Stomach (tissue), 9 donors: ENCODE results near the gene ERCC6. TPM values are rescaled to one million over a fixed set of nuclear protein-coding genes. Genes with fewer than 3 reads are reported as not detected.
A peak's percentile ranks its signal among the peaks of the same experiment; 100 is the strongest.

Experiments
- DNase-seq, 2 donors: peaks; one replicate each; pipeline versions ENCODE4 v3.0.0 to v3.0.0-alpha.2; 2013 to 2019
- H3K27ac ChIP-seq, 5 donors: fragments of 200-600 bp in 4 of 5; sonication (generic) in 4 of 5; one replicate each; pipeline ENCODE4 v1.5.1; 2013 to 2019; ENCODE audit warnings: mild to moderate bottlenecking in 1 of 5, moderate library complexity in 1 of 5
- H3K27me3 ChIP-seq, 3 donors: fragments of 200-600 bp; sonication (generic); one replicate each; pipeline ENCODE4 v1.5.1; 2017 to 2019; ENCODE audit warnings: mixed run types in 1 of 3
- H3K36me3 ChIP-seq, 4 donors: fragments of 200-600 bp; sonication (generic); 1 replicate in 3 of 4; 2 replicates in 1 of 4; pipeline ENCODE4 v1.5.1; 2016 to 2019
- H3K4me1 ChIP-seq, 4 donors: fragments of 200-600 bp; sonication (generic); one replicate each; pipeline ENCODE4 v1.5.1; 2016 to 2019
- H3K4me3 ChIP-seq, 4 donors: fragments of 200-600 bp; sonication (generic) in 3 of 4; one replicate each; pipeline ENCODE4 v1.5.1; 2016 to 2019; ENCODE audit warnings: mild to moderate bottlenecking in 1 of 4
- H3K9me3 ChIP-seq, 4 donors: fragments of 200-600 bp; sonication (generic); one replicate each; pipeline ENCODE4 v1.5.1; 2016 to 2019
- CTCF ChIP-seq, 7 experiments: fragments of 450-650 bp in 4 of 7; fragments of 200-600 bp in 3 of 7; sonication (generic) in 3 of 7; IDR thresholded peaks; one replicate each; pipeline ENCODE4 v1.5.1; 2016 to 2019; ENCODE audit warnings: antibody characterized with exemption in 7 of 7, control low read depth in 2 of 7, mild to moderate bottlenecking in 1 of 7
- EP300 ChIP-seq: sonication (generic); formaldehyde crosslinking; IDR thresholded peaks from one replicate; pipeline ENCODE4 v1.6.1; 2017; ENCODE audit warnings: antibody characterized with exemption
- POLR2A ChIP-seq, 4 donors: fragments of 450-650 bp; IDR thresholded peaks; one replicate each; pipeline ENCODE4 v1.6.1; 2016; ENCODE audit warnings: antibody characterized with exemption in 4 of 4, control low read depth in 2 of 4, mild to moderate bottlenecking in 1 of 4, moderate library complexity in 1 of 4
- POLR2AphosphoS5 ChIP-seq, 3 donors: sonication (generic); formaldehyde crosslinking; IDR thresholded peaks; one replicate each; pipeline ENCODE4 v1.6.1; 2016; ENCODE audit warnings: antibody characterized with exemption in 3 of 3
- WGBS, 5 donors: extraction: QIAGEN DNeasy Blood & Tissue Kit in 3 of 5; methylation state at CpG; one replicate each; pipeline versions ENCODE4 v1.1.5 to v1.1.7; 2013 to 2018; 5-methylcytosine and 5-hydroxymethylcytosine counted together
- intact Hi-C: fragments of 100-400 bp; cut with DNase I; formaldehyde crosslinking; loops from one replicate; pipeline ENCODE4 v1.15.1; 2023; ENCODE audit warnings: low total_unique reads
- polyA plus RNA-seq, 3 donors: library from polyadenylated mRNA; stranded (reverse); fragments of 200-250 nt; gene quantifications; one replicate each; pipeline ENCODE4 v1.2.3, GENCODE V29; 2013
- total RNA-seq, 5 donors: library from RNA; depleted of rRNA; stranded (reverse); fragments of >200 nt; gene quantifications; one replicate each; pipeline versions ENCODE4 v1.1.0 to v1.2.3, GENCODE V29; 2014 to 2016
- donor health status: healthy with polysubstance abuse.
- donor health status: Bipolar disorder and iron deficiency.
- donor health status: healthy.

Gene ERCC6
- total and polyA plus RNA-seq, 8 donors = 2.0 to 33.8 (median 9.7) TPM

DNA sequence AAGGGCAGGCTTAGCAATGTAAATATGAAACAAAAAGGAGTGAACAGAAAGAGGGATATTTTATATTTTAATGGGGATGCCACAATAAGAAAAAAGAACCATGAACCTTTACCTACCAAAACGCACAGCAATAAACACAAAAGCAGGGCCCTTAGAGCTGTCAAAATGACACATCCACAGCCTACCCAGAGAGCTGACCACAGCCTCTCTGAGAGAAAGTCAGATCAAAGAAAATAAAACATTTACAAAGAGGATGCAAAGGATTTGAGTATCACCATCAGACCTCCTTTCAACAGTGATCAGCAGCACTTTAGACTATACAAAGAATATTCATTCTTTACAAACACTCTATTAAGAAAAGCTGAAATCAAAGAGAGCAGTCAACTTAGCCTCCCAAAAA lies 52.9 kb downstream of the ERCC6 start:
- H3K27me3 ChIP-seq = no peaks in the 10 kb centered on the region
- H3K36me3 ChIP-seq = peaks cover 0 to 32% (median 26%) of the 10 kb centered on the region in 4 donors
- DNase-seq = no peak
- no peak overlapping the region for H3K27ac ChIP-seq
- no peaks in the 10 kb centered on the region for H3K9me3 ChIP-seq
- WGBS, 5 donors = 77 to 91% (median 85%) methylated on average over 1 of the region's 1 CpG
- TF ChIP-seq EP300 = no peak
- TF ChIP-seq CTCF (IDR thresholded peaks at IDR 0.05) = no peak
- no peak for TF ChIP-seq POLR2AphosphoS5 (IDR thresholded peaks at IDR 0.05)
- TF ChIP-seq POLR2A (IDR thresholded peaks at IDR 0.05) = no peak
- H3K4me3 ChIP-seq = no peak overlapping the region
- H3K4me1 ChIP-seq = no peaks in the 10 kb centered on the region
- intact Hi-C loops = no loop called here

DNA sequence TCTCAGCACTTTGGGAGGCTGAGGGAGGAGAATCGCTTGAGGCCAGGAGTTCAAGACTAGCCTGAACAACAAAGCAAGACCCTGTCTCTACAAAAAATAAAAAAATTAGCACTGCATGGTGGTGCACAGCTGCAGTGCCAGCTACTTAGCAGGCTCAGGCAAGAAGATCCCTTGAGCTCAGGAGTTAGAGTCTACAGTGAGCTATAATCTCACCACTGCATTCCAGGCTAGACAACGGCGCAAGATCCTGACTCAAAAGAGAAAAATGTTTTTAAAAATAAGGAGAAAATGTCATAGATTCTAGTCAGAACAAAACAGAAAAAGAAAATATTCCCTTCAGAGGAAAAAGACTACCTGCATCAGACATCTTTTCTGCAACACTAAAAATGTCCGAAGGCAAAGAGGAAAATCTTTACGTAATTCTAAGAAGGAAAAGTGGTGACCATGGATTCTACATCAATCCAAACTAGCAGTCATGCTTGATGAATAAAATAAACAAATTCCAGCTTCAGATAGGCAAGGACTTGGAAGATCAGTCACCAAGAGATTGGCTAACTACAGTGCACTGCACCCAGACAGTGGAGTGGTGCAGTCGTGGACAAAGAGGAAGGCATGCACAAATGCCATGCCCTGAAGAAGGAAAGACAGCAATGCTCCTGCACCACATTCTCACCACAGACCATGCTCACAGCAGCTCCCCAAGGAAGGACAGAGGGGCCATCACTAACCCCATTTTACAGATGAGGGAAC lies 54.3 kb downstream of the ERCC6 start:
- intact Hi-C loops = no loop called here
- DNase-seq = no peak
- H3K9me3 ChIP-seq = no peaks in the 10 kb centered on the region
- peaks cover 0 to 43% (median 37%) of the 10 kb centered on the region in 4 donors for H3K36me3 ChIP-seq
- TF ChIP-seq POLR2AphosphoS5 (IDR thresholded peaks at IDR 0.05) = no peak
- TF ChIP-seq CTCF (IDR thresholded peaks at IDR 0.05) = no peak
- no peak for TF ChIP-seq POLR2A (IDR thresholded peaks at IDR 0.05)
- no peak for TF ChIP-seq EP300
- H3K4me1 ChIP-seq = no peaks in the 10 kb centered on the region
- 92 to 98% (median 93%) methylated on average over 6 of the region's 6 CpGs for WGBS, 5 donors
- H3K27me3 ChIP-seq = no peaks in the 10 kb centered on the region
- H3K4me3 ChIP-seq = no peak overlapping the region
- H3K27ac ChIP-seq = no peak overlapping the region

GRCh38 chr10:49478819-49479218 lies 60.1 kb downstream of the ERCC6 start:
- intact Hi-C loops = no loop called here
- no peaks in the 10 kb centered on the region for H3K27me3 ChIP-seq
- H3K36me3 ChIP-seq = peaks cover 24 to 89% (median 86%) of the 10 kb centered on the region in 4 donors
- DNase-seq = peak in 1 of 2 donors; percentile 23
- no peak for TF ChIP-seq POLR2AphosphoS5 (IDR thresholded peaks at IDR 0.05)
- TF ChIP-seq POLR2A (IDR thresholded peaks at IDR 0.05) = no peak
- TF ChIP-seq CTCF (IDR thresholded peaks at IDR 0.05) = no peak
- TF ChIP-seq EP300 = no peak
- no peaks in the 10 kb centered on the region for H3K9me3 ChIP-seq
- H3K27ac ChIP-seq = no peak overlapping the region
- WGBS, 5 donors = 89 to 98% (median 94%) methylated on average over 3 of the region's 3 CpGs
- H3K4me3 ChIP-seq = no peak overlapping the region
- H3K4me1 ChIP-seq = no peaks in the 10 kb centered on the region

- Histone ChIP-seq H3K4me3 (no peak overlapping the region), H3K27ac (no peak overlapping the region), H3K27me3 (no peaks in the 10 kb centered on the region), H3K9me3 (no peaks in the 10 kb centered on the region), H3K36me3 (peaks cover 57 to 96% (median 92%) of the 10 kb centered on the region in 4 donors), H3K4me1 (no peaks in the 10 kb centered on the region)
- DNase-seq = no peak
- TF ChIP-seq EP300 (no peak), CTCF (IDR thresholded peaks at IDR 0.05) (no peak), POLR2AphosphoS5 (IDR thresholded peaks at IDR 0.05) (no peak), POLR2A (IDR thresholded peaks at IDR 0.05) (no peak)
- WGBS, 5 donors = 71 to 86% (median 74%) methylated on average over 3 of the region's 3 CpGs
- intact Hi-C loops = no loop called here
These were observed 64.0 kb downstream of the ERCC6 start for GRCh38 chr10:49474901-49475300.
